HG03280 (cell line): ENCODE results near the gene CEP112.
A peak's percentile ranks its signal among the peaks of the same experiment; 100 is the strongest.

ENCODE experiments used
- ATAC-seq: cut with Tn5 transposase; IDR thresholded peaks from one replicate; pipeline ENCODE4 v1.9.1; 2021; ENCODE audit warnings: mild to moderate bottlenecking, moderate library complexity; ENCODE audit not compliant: unreplicated experiment

The CEP112 gene

GRCh38 chr17:66191593-66192377, at the start of gene CEP112:
Gene CEP112 (minus strand): TSS chr17:66192133.
- ATAC-seq, result peak; percentile 80

DNA sequence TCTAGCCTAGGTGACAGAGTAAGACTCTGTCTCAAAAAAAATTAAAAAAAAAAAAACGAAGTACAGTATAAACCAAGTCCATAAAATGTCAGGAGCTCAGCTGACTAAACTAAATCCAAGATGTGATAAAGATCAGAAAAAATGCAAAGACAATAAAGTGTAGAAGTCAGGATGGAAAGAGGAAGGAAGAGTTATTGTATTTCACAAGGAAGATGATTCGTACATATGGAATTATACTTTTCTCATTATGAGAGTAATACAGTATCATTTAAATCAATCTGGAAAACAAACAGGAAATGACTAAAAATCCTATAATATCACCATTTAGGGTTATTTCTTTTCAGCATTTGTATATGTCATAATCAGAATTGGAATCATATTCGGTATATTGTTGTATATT, 48.7 kb upstream of the CEP112 start:
- ATAC-seq, result no peak

- no peak for ATAC-seq
Observed at GRCh38 chr17:66240013-66240412, 48.1 kb upstream of the CEP112 start.

- no peak for ATAC-seq
Observed at GRCh38 chr17:66235377-66235994, 43.6 kb upstream of the CEP112 start.

DNA sequence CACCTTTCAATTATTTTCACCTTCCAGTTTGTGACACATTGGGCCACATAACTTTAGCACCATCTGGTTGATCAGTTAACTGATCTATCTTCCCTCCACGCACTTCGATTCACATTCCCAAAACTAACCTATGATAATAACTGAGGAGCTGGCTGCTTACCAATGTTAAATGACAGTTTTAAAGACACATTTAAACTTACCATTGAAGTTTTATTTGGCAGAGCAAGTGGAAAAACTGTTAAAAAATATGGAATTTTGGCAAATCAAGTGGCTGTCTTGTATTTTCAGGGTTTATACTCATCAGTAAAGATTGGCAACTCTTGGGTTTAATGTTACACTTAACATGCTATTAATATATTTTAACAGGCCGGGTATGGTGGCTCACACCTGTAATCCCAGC, 42.7 kb upstream of the CEP112 start:
- no peak for ATAC-seq

- ATAC-seq, result no peak
Observed at GRCh38 chr17:66233023-66233753, 41.3 kb upstream of the CEP112 start.

DNA sequence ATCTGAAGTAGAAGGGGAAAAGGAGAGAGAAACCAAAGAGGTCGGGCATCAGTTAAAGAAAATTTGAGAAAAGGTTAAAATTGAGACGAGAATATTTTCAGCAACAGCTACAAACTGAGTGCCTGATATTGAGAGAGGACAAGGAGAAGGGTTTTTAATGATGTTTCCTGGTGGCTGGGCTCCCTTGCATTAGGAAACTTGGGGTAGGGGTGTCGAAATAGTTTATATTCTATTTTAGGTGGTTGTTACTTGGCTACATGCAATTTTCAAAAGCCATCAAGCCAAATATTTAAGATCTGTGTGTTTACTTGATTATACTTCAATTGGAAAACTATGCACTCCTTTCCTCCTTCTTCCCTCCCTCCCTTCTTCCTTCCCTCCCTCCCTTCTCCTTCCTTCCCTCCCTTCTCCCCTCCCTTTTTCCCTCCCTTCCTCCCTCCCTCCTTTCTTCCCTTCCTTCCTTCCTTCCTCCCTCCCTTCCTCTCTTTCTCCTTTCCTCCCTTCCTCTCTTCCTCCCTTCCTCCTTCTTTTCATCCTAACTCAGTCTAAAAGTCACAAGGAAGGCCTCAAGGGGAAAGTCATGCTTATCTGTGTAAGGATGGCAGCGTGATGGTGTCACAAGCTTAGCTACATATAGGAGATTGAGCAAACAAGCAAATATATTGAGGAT, 39.1 kb upstream of the CEP112 start:
- ATAC-seq, result no peak

DNA sequence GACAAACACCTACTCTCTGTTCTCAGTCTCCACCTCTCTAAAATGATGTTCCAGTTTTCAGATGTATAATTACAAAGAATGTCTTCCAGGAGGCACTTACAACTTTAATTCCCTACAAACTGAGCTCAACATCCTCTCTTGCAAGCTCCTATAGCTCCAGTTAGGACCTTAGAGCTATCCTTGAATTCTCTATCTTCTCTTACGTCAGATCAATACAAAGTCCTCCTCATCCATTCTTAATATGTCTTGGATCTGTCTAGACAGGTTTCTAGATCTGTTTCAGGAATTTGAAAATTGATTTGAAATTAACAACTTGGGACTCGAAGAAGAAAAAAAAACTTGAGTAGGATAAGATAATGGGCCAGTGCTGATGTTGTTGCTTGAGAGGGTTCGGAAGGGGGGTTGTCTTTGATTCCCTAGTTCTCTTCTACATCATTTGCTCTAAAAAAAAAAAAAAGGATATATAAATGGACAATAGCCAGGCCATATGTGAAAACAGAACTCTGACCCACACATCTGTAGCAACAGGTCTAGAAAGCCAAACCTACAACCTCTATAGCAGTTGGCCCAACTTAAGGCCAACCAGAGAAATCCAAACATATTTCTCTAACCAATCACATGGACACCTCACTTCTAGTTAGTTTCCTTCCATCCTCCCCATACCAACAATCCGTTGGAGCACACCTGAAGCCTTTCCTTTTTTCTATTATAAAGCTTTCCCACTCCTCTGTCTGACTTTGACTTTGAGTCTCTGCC, 38.0 kb upstream of the CEP112 start:
- no peak for ATAC-seq

GRCh38 chr17:66228887-66229782, 37.2 kb upstream of the CEP112 start, which contains the start of gene APOH:
Gene APOH (minus strand): TSS chr17:66229415. CDS start chr17:66229379, 36 bp downstream.
- ATAC-seq, result no peak

DNA sequence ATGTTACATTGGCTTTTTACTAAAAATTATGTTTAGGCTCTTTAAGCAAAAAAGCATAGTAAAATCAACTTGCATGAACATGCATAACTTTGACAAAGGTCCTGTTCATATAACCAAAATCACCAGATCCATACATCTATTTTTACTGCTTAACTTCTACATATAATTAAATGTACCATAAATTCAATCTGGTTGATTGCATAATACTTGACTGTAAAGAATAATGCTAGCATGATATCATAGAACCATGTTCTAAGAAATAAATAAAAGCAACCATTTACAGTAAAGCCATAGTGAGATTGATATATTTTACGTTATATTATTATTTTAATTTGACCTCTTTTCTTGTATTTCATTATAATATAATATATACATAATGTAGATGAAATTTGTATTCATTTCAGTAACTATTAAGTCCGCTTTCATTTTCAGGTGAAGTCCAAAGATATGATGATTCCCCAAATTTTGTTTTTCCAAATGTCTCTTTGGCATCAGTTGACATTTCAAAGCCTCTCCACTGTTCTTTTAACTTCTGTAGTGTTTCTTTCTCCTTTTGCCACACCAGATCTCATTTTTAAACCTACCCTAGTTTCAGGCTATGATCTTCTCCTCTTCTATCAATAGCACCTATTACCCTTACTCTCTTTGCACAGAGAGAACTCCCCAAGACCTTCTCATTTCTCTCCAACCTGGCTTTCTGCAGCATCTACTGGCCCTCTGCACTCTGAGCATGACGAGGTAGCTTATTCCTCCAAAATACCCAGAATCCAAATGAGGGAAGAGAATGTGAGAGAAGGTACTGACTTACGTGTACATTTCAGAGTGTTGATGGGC, 35.5 kb upstream of the CEP112 start:
- no peak for ATAC-seq

DNA sequence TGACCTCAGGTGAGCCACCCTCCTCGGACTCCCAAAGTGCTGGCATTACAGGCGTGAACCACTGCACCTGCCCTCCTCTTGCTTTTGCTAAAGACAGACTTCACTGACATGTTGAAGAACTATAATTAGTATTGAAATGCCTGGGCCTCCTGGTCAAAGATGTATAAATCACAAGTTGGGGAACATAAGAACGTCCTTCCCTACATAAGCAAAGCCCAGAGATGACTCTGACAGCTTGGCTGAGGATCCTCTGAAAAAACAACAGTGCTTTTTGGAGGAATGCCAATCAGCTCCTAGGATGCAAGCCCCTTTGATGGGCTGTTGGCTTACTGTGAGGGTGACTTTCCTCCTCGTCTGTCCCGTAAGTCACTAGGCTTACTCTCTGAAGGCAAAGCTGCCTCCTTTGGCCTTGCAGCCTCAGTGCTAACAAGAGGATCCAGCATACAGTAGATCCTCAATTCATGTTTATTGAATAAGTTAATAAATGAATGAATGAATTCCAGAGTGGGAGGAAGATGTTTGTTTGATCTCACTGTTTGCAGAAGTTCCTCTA, 30.9 kb upstream of the CEP112 start:
- ATAC-seq, result no peak

DNA sequence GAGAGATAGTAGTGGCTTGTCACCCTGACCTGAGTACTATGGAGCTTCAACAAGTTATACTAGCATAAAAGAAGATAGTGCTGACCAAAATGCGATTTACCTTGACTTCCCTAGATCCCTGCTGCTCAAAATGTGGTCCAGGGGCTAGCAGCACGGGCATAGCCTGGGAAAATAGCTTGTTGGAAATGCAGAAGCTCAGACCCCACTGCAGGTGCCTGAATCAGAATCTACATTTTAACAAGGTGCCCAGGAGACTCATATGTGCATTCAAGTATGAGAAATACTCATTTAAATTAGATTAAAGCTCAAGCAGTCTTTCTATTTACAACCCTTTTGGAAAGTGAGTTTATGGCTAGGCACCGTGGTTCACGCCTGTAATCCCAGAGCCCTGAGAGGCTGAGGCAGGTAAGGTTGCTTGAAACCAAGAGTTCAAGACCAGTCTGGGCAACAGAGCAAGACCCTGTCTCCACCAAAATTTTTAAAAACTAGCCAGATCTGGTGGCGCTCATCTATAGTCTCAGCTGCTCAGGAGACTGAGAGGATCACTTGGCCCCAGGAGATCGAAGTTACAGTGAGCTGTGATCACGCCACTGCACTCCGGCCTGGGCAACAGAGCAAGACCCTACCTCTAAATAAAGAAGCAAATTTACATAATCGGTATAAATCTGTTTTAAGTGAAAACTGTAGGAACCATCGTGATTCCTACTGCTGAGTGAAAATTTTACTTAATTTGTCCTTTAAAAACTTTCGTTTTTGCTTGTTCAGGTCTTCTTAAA, 30.0 kb upstream of the CEP112 start:
- no peak for ATAC-seq

DNA sequence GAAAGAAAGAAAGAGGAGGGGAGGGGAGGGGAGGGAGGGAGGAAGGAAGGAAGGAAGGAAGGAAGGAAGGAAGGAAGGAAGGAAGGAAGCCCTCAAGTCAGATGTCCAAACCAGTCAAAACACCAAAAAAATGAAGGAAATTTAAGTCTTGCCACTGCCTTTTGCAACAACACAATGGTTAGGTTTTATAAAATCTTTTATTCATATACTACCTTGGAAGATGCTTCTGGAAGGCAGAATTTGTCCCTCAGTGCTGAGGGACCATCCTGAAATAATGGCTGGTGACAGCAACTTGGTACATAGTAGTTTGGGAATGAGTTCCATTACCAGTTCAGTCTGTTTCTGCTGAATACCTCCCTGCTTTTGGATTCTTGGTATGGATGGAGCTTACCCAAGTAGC, 29.4 kb upstream of the CEP112 start:
- ATAC-seq, result no peak

GRCh38 chr17:66220079-66220835, 28.3 kb upstream of the CEP112 start:
- no peak for ATAC-seq

- ATAC-seq, result no peak
Observed at GRCh38 chr17:66215529-66215911, 23.6 kb upstream of the CEP112 start.

DNA sequence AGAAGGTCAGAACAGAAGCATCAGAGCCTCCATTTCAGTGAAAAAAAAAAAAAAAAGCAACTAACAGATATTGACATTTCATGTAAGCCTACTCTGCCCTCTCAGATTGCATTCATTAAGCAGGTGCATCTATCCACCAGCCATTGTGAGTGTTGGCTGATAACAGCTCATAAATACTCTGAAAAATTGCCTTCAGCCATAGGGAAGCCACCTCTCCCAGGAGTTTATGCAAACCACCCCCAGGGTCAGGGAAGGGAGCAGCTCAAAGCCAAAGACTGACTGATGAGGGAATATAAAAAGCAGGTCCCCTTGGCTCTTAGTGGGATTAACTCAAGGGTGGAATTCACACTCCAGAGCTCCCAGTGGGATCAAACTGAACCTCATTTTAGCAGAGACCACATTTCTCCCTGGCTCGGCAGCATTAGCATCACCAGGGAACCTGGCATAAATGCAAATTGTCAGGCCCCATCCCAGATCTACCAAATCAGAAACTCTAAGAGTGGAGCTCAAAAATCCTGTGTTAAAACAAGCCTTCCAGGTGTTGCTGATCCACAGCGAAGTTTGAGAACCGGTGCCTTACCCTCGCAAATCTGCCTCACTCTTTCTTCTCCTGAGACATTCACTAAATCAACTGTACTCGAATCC, 23.1 kb upstream of the CEP112 start:
- ATAC-seq, result no peak
